GM12872 (cell line): Measurements from ENCODE around the gene AHNAK2.

Experiments used
- CTCF ChIP-seq: IDR thresholded peaks from 3 replicates; pipeline ENCODE4 v1.5.1; 2011; ENCODE audit warnings: low read depth, mild to moderate bottlenecking, low read length, moderate library complexity; ENCODE audit not compliant: insufficient read depth

The AHNAK2 gene

GRCh38 chr14:105007593-105008264 lies 29.6 kb upstream of the AHNAK2 start:
- TF ChIP-seq CTCF = no peak

- no peak for TF ChIP-seq CTCF
These were observed 28.8 kb upstream of the AHNAK2 start for GRCh38 chr14:105006831-105007592.

- TF ChIP-seq CTCF = no peak
These were observed 28.0 kb upstream of the AHNAK2 start for GRCh38 chr14:105005929-105006830.

GRCh38 chr14:105005329-105005928 lies 27.3 kb upstream of the AHNAK2 start:
- TF ChIP-seq CTCF = no peak

GRCh38 chr14:104999361-104999760 lies 21.2 kb upstream of the AHNAK2 start:
- no peak for TF ChIP-seq CTCF

GRCh38 chr14:104998801-104999200 lies 20.6 kb upstream of the AHNAK2 start:
- TF ChIP-seq CTCF = no peak

- no peak for TF ChIP-seq CTCF
These were observed 18.3 kb upstream of the AHNAK2 start for GRCh38 chr14:104996483-104996882.
